Tongue (tissue), 3 donors: ENCODE results near the gene RNU1-3. TPM values are rescaled to one million over a fixed set of nuclear protein-coding genes. Genes with fewer than 3 reads are reported as not detected.

Experiments
- DNase-seq: peaks from one replicate; pipeline ENCODE4 v3.0.0-alpha.2; 2015
- small RNA-seq: library from RNA; depleted of rRNA; stranded (forward); fragments of <200 nt; gene quantifications from one replicate; pipeline ENCODE3, GENCODE V24; 2014; ENCODE audit warnings: low replicate concordance
- total RNA-seq: library from RNA; depleted of rRNA; stranded (reverse); fragments of >200 nt; gene quantifications from one replicate; pipeline ENCODE4 v1.2.3, GENCODE V29; 2014

Gene RNU1-3
- total RNA-seq, 1 donor from 2014 or later: under 0.01 TPM

GRCh38 chr1:16617778-16618580 is 48.8 kb downstream of the RNU1-3 start:
- DNase-seq: no peak

GRCh38 chr1:16617114-16617631 is 49.6 kb downstream of the RNU1-3 start:
- DNase-seq: no peak

Small RNA genes lying within 50 kb of the gene (small RNA-seq; reads per million reads assigned to genes)
- gene RNU1-3: not detected

Other genes with a start within 250 kb of the RNU1-3 start
- gene SPATA21, start 229.5 kb downstream of the RNU1-3 start, total RNA-seq: not detected
- gene NECAP2, start 226.2 kb downstream of the RNU1-3 start, total RNA-seq: 41.2 TPM
- gene RNU1-1, start 152.7 kb downstream of the RNU1-3 start, total RNA-seq: under 0.01 TPM
- gene NBPF1, start 53.4 kb downstream of the RNU1-3 start, total RNA-seq: 173 TPM
- under 0.01 TPM for gene RNU1-4, start 73.6 kb upstream of the RNU1-3 start, total RNA-seq
- under 0.01 TPM for gene RNU1-2, start 229.0 kb upstream of the RNU1-3 start, total RNA-seq